Erythroblast (primary cell): ENCODE measurements around the gene POSTN.

Source experiments
- GATA1 ChIP-seq: IDR thresholded peaks from 2 replicates; pipeline ENCODE4 v1.6.1; 2011; ENCODE audit warnings: low read depth, mild to moderate bottlenecking, control low read depth, low read length, moderate library complexity
- POLR2A ChIP-seq: IDR thresholded peaks from 2 replicates; pipeline ENCODE4 v1.6.1; 2011; ENCODE audit warnings: mild to moderate bottlenecking, low read length

DNA sequence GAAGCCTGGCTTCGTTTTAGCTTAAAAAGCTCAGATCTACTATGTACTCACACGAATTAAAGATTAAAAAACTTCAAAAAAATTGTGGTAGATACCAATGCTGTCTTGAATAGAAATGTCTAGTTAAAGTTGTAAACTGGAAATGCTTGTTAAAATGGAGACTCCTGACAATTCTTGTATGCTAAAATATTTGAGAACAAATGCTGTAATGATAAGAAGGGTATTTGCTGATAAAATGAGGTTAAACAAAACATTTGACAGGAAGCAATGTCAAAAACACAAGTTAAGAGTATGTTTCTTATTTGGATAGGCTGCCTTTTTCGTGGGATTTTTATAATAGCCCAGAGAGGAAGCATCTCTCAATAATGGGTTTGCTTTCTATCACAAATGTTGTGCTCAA lies 48.0 kb upstream of the POSTN start:
- TF ChIP-seq POLR2A (no peak), GATA1 (no peak)
